ENCODE measurements around the gene MXRA8.

- TF ChIP-seq CTCF (conservative IDR thresholded peaks at IDR 0.05; ENCODE audit: low read depth, low read length), result no peak
- no peak for TF ChIP-seq EZH2 (IDR thresholded peaks at IDR 0.05; ENCODE audit: low read length, unreplicated experiment)
Measured at GRCh38 chr1:1319646-1319941, 38.8 kb downstream of the MXRA8 start.

Data from PC-3 (cell line).